Occipital lobe (tissue), 2 donors: ENCODE measurements around the gene GLRX. TPM values are rescaled to one million over a fixed set of nuclear protein-coding genes. Genes with fewer than 3 reads are reported as not detected.
"Not testable (repeated sequence)": the region's sequence is repeated elsewhere in the genome, so short reads cannot be mapped to it uniquely, and the experiment has no call there.

Experiments
- DNase-seq: peaks from one replicate; lab custom pipeline; 2025; lab: John Stamatoyannopoulos, UW
- total RNA-seq: library from RNA; depleted of rRNA; stranded (reverse); fragments of >200 nt; gene quantifications from one replicate; pipeline ENCODE4 v1.2.3, GENCODE V29; 2014

The GLRX gene
- total RNA-seq, result 9.8 TPM

- peak; percentile 56 for DNase-seq
Measured at GRCh38 chr5:95822542-95823181, at the start of gene GLRX. GLRX (minus strand) TSS chr5:95822726; CDS start chr5:95822662, 64 bp downstream.

GRCh38 chr5:95871146-95871806, 48.8 kb upstream of the GLRX start:
- no peak for DNase-seq

GRCh38 chr5:95870105-95870672, 47.7 kb upstream of the GLRX start:
- no peak for DNase-seq

- DNase-seq, result not testable (repeated sequence)
Measured at GRCh38 chr5:95869173-95869855, 46.8 kb upstream of the GLRX start.

- no peak for DNase-seq
Measured at GRCh38 chr5:95868136-95868535, 45.6 kb upstream of the GLRX start.

GRCh38 chr5:95866435-95867040, 44.0 kb upstream of the GLRX start:
- DNase-seq, result no peak

- DNase-seq, result no peak
Measured at GRCh38 chr5:95864944-95865504, 42.5 kb upstream of the GLRX start.

GRCh38 chr5:95864456-95864855, 41.9 kb upstream of the GLRX start:
- DNase-seq, result no peak

GRCh38 chr5:95863383-95863757, 40.8 kb upstream of the GLRX start:
- DNase-seq, result no peak

- no peak for DNase-seq
Measured at GRCh38 chr5:95862671-95863382, 40.3 kb upstream of the GLRX start.

- DNase-seq, result no peak
Measured at GRCh38 chr5:95861864-95862561, 39.5 kb upstream of the GLRX start.

GRCh38 chr5:95861221-95861863, 38.8 kb upstream of the GLRX start:
- no peak for DNase-seq

- DNase-seq, result no peak
Measured at GRCh38 chr5:95859661-95860060, 37.1 kb upstream of the GLRX start.

- peak; percentile 92 for DNase-seq
Measured at GRCh38 chr5:95858661-95859595, 36.4 kb upstream of the GLRX start.

- no peak for DNase-seq
Measured at GRCh38 chr5:95858023-95858461, 35.5 kb upstream of the GLRX start.

- no peak for DNase-seq
Measured at GRCh38 chr5:95857185-95857945, 34.8 kb upstream of the GLRX start.

GRCh38 chr5:95856501-95856981, 34.0 kb upstream of the GLRX start:
- no peak for DNase-seq

- DNase-seq, result no peak
Measured at GRCh38 chr5:95853490-95853889, 31.0 kb upstream of the GLRX start.
